ENCODE results near the gene RNF17.

The RNF17 gene

GRCh38 chr13:24906268-24906667 lies 142.3 kb downstream of the RNF17 start:
- DNase-seq: no peak

GRCh38 chr13:24910502-24911132 lies 146.6 kb downstream of the RNF17 start:
- no peak for DNase-seq

- no peak for DNase-seq
These were observed 147.4 kb downstream of the RNF17 start for GRCh38 chr13:24911133-24911908.

GRCh38 chr13:24916464-24916863 lies 152.5 kb downstream of the RNF17 start:
- no peak for DNase-seq

GRCh38 chr13:24921003-24921402 lies 157.0 kb downstream of the RNF17 start:
- DNase-seq: no peak

GRCh38 chr13:24921881-24922280 lies 157.9 kb downstream of the RNF17 start:
- DNase-seq: no peak

GRCh38 chr13:24922387-24922744 lies 158.4 kb downstream of the RNF17 start:
- no peak for DNase-seq

GRCh38 chr13:24922745-24923591 lies 159.0 kb downstream of the RNF17 start:
- DNase-seq: peak; percentile 94 to 95

- DNase-seq: no peak
These were observed 161.6 kb downstream of the RNF17 start for GRCh38 chr13:24925318-24926231.

- no peak for DNase-seq
These were observed 163.9 kb downstream of the RNF17 start for GRCh38 chr13:24927810-24928404.

- no peak for DNase-seq
These were observed 165.2 kb downstream of the RNF17 start for GRCh38 chr13:24929196-24929595.
